Suprapubic skin (tissue), 4 donors: ENCODE results near the gene SPOCK1.

Experiments used
- CTCF ChIP-seq, 2 donors: fragments of 200-600 bp in 1 of 2; fragments of 450-650 bp in 1 of 2; sonication (generic) in 1 of 2; IDR thresholded peaks; one replicate each; pipeline ENCODE4 v1.5.1; 2016 to 2019; ENCODE audit warnings: antibody characterized with exemption in 2 of 2, mild to moderate bottlenecking in 1 of 2, moderate library complexity in 1 of 2
- EP300 ChIP-seq: sonication (generic); formaldehyde crosslinking; IDR thresholded peaks from one replicate; pipeline ENCODE4 v1.6.1; 2017; ENCODE audit warnings: antibody characterized with exemption
- POLR2AphosphoS5 ChIP-seq, 3 donors: sonication (generic); formaldehyde crosslinking; IDR thresholded peaks; one replicate each; pipeline ENCODE4 v1.6.1; 2017; ENCODE audit warnings: antibody characterized with exemption in 3 of 3

GRCh38 chr5:137172258-137172657 lies 326.9 kb downstream of the SPOCK1 start:
- TF ChIP-seq CTCF (IDR thresholded peaks at IDR 0.05) (no peak), EP300 (no peak), POLR2AphosphoS5 (IDR thresholded peaks at IDR 0.05) (no peak)
